ENCODE data around the gene RNU6-1.

DNA sequence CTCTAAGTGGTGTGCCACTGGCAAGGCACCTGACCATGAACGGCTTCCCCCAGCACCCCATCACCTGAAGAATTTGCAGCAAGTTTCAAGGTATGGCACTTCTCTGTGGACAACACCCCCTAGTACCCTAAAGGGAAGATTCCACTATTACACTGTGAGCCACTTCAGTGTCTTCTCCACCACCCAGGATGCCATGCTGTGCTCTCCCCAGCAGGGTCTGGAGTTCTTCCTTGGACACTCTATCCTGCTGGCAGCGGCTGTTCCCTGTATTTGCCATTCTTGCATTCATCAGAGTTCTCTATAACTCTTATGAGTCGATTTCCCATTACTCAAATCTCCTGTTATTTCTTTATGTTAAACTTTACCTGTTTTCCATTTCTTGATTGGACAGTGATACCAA lies 33.9 kb upstream of the RNU6-1 start:
- TF ChIP-seq ZNF350 (tag by site-specific recombination; IDR thresholded peaks at IDR 0.05) (no peak), ZNF121 (tag by site-specific recombination; IDR thresholded peaks at IDR 0.05) (no peak), KLF9 (tag by site-specific recombination; IDR thresholded peaks at IDR 0.05; ENCODE audit: low read depth) (no peak)
- TF ChIP-seq, protein P1, sequence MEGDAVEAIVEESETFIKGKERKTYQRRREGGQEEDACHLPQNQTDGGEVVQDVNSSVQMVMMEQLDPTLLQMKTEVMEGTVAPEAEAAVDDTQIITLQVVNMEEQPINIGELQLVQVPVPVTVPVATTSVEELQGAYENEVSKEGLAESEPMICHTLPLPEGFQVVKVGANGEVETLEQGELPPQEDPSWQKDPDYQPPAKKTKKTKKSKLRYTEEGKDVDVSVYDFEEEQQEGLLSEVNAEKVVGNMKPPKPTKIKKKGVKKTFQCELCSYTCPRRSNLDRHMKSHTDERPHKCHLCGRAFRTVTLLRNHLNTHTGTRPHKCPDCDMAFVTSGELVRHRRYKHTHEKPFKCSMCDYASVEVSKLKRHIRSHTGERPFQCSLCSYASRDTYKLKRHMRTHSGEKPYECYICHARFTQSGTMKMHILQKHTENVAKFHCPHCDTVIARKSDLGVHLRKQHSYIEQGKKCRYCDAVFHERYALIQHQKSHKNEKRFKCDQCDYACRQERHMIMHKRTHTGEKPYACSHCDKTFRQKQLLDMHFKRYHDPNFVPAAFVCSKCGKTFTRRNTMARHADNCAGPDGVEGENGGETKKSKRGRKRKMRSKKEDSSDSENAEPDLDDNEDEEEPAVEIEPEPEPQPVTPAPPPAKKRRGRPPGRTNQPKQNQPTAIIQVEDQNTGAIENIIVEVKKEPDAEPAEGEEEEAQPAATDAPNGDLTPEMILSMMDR (tag by site-specific recombination; IDR thresholded peaks at IDR 0.05): no peak
- TF ChIP-seq, protein P2, sequence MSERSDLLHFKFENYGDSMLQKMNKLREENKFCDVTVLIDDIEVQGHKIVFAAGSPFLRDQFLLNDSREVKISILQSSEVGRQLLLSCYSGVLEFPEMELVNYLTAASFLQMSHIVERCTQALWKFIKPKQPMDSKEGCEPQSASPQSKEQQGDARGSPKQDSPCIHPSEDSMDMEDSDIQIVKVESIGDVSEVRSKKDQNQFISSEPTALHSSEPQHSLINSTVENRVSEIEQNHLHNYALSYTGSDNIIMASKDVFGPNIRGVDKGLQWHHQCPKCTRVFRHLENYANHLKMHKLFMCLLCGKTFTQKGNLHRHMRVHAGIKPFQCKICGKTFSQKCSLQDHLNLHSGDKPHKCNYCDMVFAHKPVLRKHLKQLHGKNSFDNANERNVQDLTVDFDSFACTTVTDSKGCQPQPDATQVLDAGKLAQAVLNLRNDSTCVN (tag by site-specific recombination; optimal IDR thresholded peaks at IDR 0.05): no peak
- TF ChIP-seq, protein P3, sequence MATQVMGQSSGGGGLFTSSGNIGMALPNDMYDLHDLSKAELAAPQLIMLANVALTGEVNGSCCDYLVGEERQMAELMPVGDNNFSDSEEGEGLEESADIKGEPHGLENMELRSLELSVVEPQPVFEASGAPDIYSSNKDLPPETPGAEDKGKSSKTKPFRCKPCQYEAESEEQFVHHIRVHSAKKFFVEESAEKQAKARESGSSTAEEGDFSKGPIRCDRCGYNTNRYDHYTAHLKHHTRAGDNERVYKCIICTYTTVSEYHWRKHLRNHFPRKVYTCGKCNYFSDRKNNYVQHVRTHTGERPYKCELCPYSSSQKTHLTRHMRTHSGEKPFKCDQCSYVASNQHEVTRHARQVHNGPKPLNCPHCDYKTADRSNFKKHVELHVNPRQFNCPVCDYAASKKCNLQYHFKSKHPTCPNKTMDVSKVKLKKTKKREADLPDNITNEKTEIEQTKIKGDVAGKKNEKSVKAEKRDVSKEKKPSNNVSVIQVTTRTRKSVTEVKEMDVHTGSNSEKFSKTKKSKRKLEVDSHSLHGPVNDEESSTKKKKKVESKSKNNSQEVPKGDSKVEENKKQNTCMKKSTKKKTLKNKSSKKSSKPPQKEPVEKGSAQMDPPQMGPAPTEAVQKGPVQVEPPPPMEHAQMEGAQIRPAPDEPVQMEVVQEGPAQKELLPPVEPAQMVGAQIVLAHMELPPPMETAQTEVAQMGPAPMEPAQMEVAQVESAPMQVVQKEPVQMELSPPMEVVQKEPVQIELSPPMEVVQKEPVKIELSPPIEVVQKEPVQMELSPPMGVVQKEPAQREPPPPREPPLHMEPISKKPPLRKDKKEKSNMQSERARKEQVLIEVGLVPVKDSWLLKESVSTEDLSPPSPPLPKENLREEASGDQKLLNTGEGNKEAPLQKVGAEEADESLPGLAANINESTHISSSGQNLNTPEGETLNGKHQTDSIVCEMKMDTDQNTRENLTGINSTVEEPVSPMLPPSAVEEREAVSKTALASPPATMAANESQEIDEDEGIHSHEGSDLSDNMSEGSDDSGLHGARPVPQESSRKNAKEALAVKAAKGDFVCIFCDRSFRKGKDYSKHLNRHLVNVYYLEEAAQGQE (tag by site-specific recombination; IDR thresholded peaks at IDR 0.05): no peak

Data from HEK293 (cell line).